GM18520 (cell line): ENCODE results near the gene TMC2.
"Not testable (repeated sequence)": the region's sequence is repeated elsewhere in the genome, so short reads cannot be mapped to it uniquely, and the experiment has no call there.

Experiments used
- ATAC-seq: cut with Tn5 transposase; IDR thresholded peaks from one replicate; pipeline ENCODE4 v1.9.1; 2021; ENCODE audit not compliant: unreplicated experiment

TMC2 gene

GRCh38 chr20:2523919-2524708 lies 12.3 kb upstream of the TMC2 start:
- ATAC-seq = peak; percentile 57

- ATAC-seq = no peak
Measured at GRCh38 chr20:2524709-2525506, 11.5 kb upstream of the TMC2 start.

GRCh38 chr20:2526218-2526583 lies 10.2 kb upstream of the TMC2 start:
- not testable (repeated sequence) for ATAC-seq

- no peak for ATAC-seq
Measured at GRCh38 chr20:2527762-2528161, 8.6 kb upstream of the TMC2 start.

- no peak for ATAC-seq
Measured at GRCh38 chr20:2528671-2529271, 7.6 kb upstream of the TMC2 start.

- ATAC-seq = no peak
Measured at GRCh38 chr20:2533118-2533517, 3.3 kb upstream of the TMC2 start.

GRCh38 chr20:2535711-2536559 lies 438 bp upstream of the TMC2 start:
- no peak for ATAC-seq

GRCh38 chr20:2537101-2537500 lies 728 bp downstream of the TMC2 start:
- ATAC-seq = no peak

GRCh38 chr20:2538356-2538755 lies 2.0 kb downstream of the TMC2 start:
- no peak for ATAC-seq

- no peak for ATAC-seq
Measured at GRCh38 chr20:2538931-2539720, 2.8 kb downstream of the TMC2 start.

- ATAC-seq = no peak
Measured at GRCh38 chr20:2541940-2542339, 5.6 kb downstream of the TMC2 start.

- no peak for ATAC-seq
Measured at GRCh38 chr20:2542361-2542760, 6.0 kb downstream of the TMC2 start.

- ATAC-seq = no peak
Measured at GRCh38 chr20:2544211-2544610, 7.8 kb downstream of the TMC2 start.

- no peak for ATAC-seq
Measured at GRCh38 chr20:2545594-2545993, 9.2 kb downstream of the TMC2 start.

- ATAC-seq = no peak
Measured at GRCh38 chr20:2557873-2558580, 21.7 kb downstream of the TMC2 start.

GRCh38 chr20:2558581-2559278 lies 22.4 kb downstream of the TMC2 start:
- no peak for ATAC-seq

- no peak for ATAC-seq
Measured at GRCh38 chr20:2559279-2559626, 22.9 kb downstream of the TMC2 start.

- ATAC-seq = no peak
Measured at GRCh38 chr20:2559651-2560050, 23.3 kb downstream of the TMC2 start.

- ATAC-seq = no peak
Measured at GRCh38 chr20:2563116-2563515, 26.7 kb downstream of the TMC2 start.
